ACHN (cell line): ENCODE data around the gene EEPD1.

Source experiments
- DNase-seq: peaks from one replicate; pipeline ENCODE4 v3.0.0-alpha.2; 2015
- in situ Hi-C: cut with HindIII; loops from 2 replicates; pipeline ENCODE4 v1.10.0; 2017; ENCODE audit warnings: low sequenced_read_pairs, low pct_ligation_motif_present, low pct_unique_long_range_greater_than_20kb

Gene EEPD1

GRCh38 chr7:36182854-36183604 lies 30.0 kb downstream of the EEPD1 start:
- DNase-seq = no peak
- in situ Hi-C loops = no loop called here

GRCh38 chr7:36185092-36185491 lies 32.0 kb downstream of the EEPD1 start:
- DNase-seq = no peak
- in situ Hi-C loops = no loop called here

GRCh38 chr7:36185756-36186155 lies 32.7 kb downstream of the EEPD1 start:
- DNase-seq = no peak
- in situ Hi-C loops = no loop called here

GRCh38 chr7:36186359-36187121 lies 33.5 kb downstream of the EEPD1 start:
- no peak for DNase-seq
- in situ Hi-C loops = no loop called here

GRCh38 chr7:36188266-36188665 lies 35.2 kb downstream of the EEPD1 start:
- in situ Hi-C loops = no loop called here
- DNase-seq = no peak

GRCh38 chr7:36188906-36189305 lies 35.9 kb downstream of the EEPD1 start:
- in situ Hi-C loops = no loop called here
- no peak for DNase-seq

GRCh38 chr7:36190447-36191291 lies 37.6 kb downstream of the EEPD1 start:
- in situ Hi-C loops = no loop called here
- DNase-seq = no peak

GRCh38 chr7:36191292-36191920 lies 38.4 kb downstream of the EEPD1 start:
- in situ Hi-C loops = no loop called here
- no peak for DNase-seq

GRCh38 chr7:36192053-36192824 lies 39.2 kb downstream of the EEPD1 start:
- no peak for DNase-seq
- in situ Hi-C loops = no loop called here

- in situ Hi-C loops = no loop called here
Measured at GRCh38 chr7:36192877-36193276, 39.8 kb downstream of the EEPD1 start.

GRCh38 chr7:36198854-36199266 lies 45.8 kb downstream of the EEPD1 start:
- in situ Hi-C loops = no loop called here

More at GRCh38 chr7:36192877-36193276, 39.8 kb downstream of the EEPD1 start:
- no peak for DNase-seq

GRCh38 chr7:36199329-36199728 lies 46.3 kb downstream of the EEPD1 start:
- DNase-seq = no peak

More at GRCh38 chr7:36198854-36199266, 45.8 kb downstream of the EEPD1 start:
- DNase-seq = no peak

GRCh38 chr7:36201122-36201723 lies 48.2 kb downstream of the EEPD1 start:
- no peak for DNase-seq
- in situ Hi-C loops = no loop called here

More at GRCh38 chr7:36199329-36199728, 46.3 kb downstream of the EEPD1 start:
- in situ Hi-C loops = no loop called here

- no peak for DNase-seq
- in situ Hi-C loops = no loop called here
Measured at GRCh38 chr7:36202398-36202797, 49.3 kb downstream of the EEPD1 start.

- no peak for DNase-seq
- in situ Hi-C loops = no loop called here
Measured at GRCh38 chr7:36203071-36203790, 50.2 kb downstream of the EEPD1 start.

- in situ Hi-C loops = no loop called here
- no peak for DNase-seq
Measured at GRCh38 chr7:36204044-36204663, 51.1 kb downstream of the EEPD1 start.
